Caco-2 (cell line): ENCODE results near the gene ENTR1. TPM values are rescaled to one million over a fixed set of nuclear protein-coding genes. Genes with fewer than 3 reads are reported as not detected.

Experiments used
- BruUV-seq: library from RNA; stranded (reverse); fragments of 400-500 nt; replicated peaks from 2 replicates; lab custom pipeline; 2021; lab: Mats Ljungman, UMichigan
- CTCF ChIA-PET: fragments of 300-600 bp; sonication (Branson Sonifier 250); formaldehyde crosslinking; loops from one replicate; lab custom pipeline; 2022; ENCODE audit warnings: antibody characterized with exemption; lab: Charles Lee
- POLR2A ChIA-PET: fragments of 300-600 bp; sonication (Branson Sonifier 250); formaldehyde crosslinking; loops from one replicate; lab custom pipeline; 2022; ENCODE audit warnings: antibody characterized with exemption; lab: Charles Lee
- DNase-seq, 2 experiments: peaks; one replicate each; pipeline versions ENCODE4 v3.0.0 to v3.0.0-alpha.2; 2020 to 2022
- H3K27me3 ChIP-seq: replicated peaks from 2 replicates; pipeline ENCODE4 v1.6.0; 2011; ENCODE audit warnings: low read length; ENCODE audit not compliant: control insufficient read depth, insufficient read depth
- H3K36me3 ChIP-seq: 2 replicates; pipeline ENCODE4 v1.5.1; 2011; ENCODE audit warnings: low read length; ENCODE audit not compliant: control insufficient read depth, insufficient read depth
- H3K4me1 ChIP-seq: fragments of 250-450 bp; sonication (Bioruptor Pico); 2 replicates; pipeline ENCODE4 v1.5.1; 2020; ENCODE audit warnings: mild to moderate bottlenecking
- H3K4me3 ChIP-seq: 2 replicates; pipeline ENCODE4 v1.5.1; 2011; ENCODE audit warnings: low read depth, mild to moderate bottlenecking, control low read depth, low read length
- H3K9me3 ChIP-seq: fragments of 250-450 bp; sonication (Bioruptor Pico); 2 replicates; pipeline ENCODE4 v1.5.1; 2020; ENCODE audit warnings: mild to moderate bottlenecking, moderate library complexity
- H3K27ac Mint-ChIP-seq: one replicate; pipeline ENCODE4 v1.8.0; 2022; ENCODE audit warnings: mixed read lengths; ENCODE audit not compliant: unreplicated experiment
- H3K27me3 Mint-ChIP-seq: one replicate; pipeline ENCODE4 v1.8.0; 2022; ENCODE audit warnings: mixed read lengths; ENCODE audit not compliant: insufficient read depth, unreplicated experiment
- H3K36me3 Mint-ChIP-seq: one replicate; pipeline ENCODE4 v1.8.0; 2022; ENCODE audit warnings: mild to moderate bottlenecking, mixed read lengths; ENCODE audit not compliant: insufficient read depth, unreplicated experiment
- H3K4me1 Mint-ChIP-seq: one replicate; pipeline ENCODE4 v1.8.0; 2022; ENCODE audit warnings: low read depth, mixed read lengths; ENCODE audit not compliant: unreplicated experiment
- H3K4me3 Mint-ChIP-seq: one replicate; pipeline ENCODE4 v1.8.0; 2022; ENCODE audit warnings: mild to moderate bottlenecking, moderate library complexity, mixed read lengths; ENCODE audit not compliant: unreplicated experiment
- H3K9me3 Mint-ChIP-seq: one replicate; pipeline ENCODE4 v1.8.0; 2022; ENCODE audit warnings: mixed read lengths; ENCODE audit not compliant: unreplicated experiment
- intact Hi-C: fragments of 100-400 bp; cut with micrococcal nuclease; formaldehyde crosslinking; loops from one replicate; pipeline ENCODE4 v1.10.0; 2022; ENCODE audit not compliant: unreplicated experiment
- total RNA-seq: library from RNA; stranded (reverse); gene quantifications from 2 replicates; pipeline ENCODE4 v1.2.3, GENCODE V29; 2022
- TF ChIP-seq, protein P1 (sequence below), 2 experiments: fragments of 200-600 bp in 1 of 2; IDR thresholded peaks; 1 replicate in 1 of 2; 2 replicates in 1 of 2; pipeline versions ENCODE4 v1.5.1 to v1.8.0; 2011 to 2022; ENCODE audit warnings: antibody characterized with exemption in 1 of 2, control low read depth in 1 of 2, inconsistent platforms in 1 of 2, low read depth in 1 of 2, low read length in 1 of 2, mild to moderate bottlenecking in 1 of 2, moderate library complexity in 1 of 2; ENCODE audit not compliant: insufficient read depth in 1 of 2, severe bottlenecking in 1 of 2, unreplicated experiment in 1 of 2

The ENTR1 gene
- total RNA-seq, 1 experiment from 2014 or later = 85.2 TPM

DNA sequence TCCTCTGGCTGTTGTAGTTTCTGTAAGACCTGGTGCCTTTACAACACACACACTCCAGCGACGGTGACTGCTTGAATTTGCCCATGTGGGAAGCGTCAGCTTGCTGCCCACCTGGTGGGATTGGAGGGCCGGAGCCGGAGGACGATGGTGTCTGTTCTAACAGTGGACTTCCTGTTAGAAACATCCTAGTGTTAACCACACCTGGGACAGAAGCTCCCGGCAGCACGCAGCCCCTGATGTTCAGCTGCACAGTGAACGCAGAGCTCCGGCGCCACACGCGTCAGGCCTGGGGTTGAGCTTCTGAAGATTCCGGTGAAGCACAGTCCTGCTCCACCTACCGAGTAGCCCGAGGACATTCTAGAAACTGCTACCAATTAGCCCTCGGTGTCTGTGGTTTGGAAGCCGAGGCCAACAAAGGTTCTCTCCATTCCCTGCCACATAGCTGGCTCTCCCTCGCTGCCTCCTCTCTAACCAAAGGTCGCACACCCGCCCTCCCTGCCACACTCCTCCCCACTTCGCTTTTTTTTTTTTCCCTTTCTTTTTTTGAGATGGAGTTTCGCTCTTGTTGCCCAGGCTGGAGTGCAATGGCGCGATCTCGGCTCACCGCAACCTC, 14.4 kb upstream of the ENTR1 start:
- peaks cover 2% of the 10 kb centered on the region; the same call in 1 of the 2 replicates for H3K36me3 ChIP-seq
- H3K9me3 ChIP-seq = no peaks in the 10 kb centered on the region
- Mint-ChIP-seq H3K4me1 (no peaks in the 10 kb centered on the region), H3K27me3 (no peaks in the 10 kb centered on the region), H3K36me3 (peaks cover 83% of the 10 kb centered on the region), H3K27ac (no peak overlapping the region), H3K9me3 (no peaks in the 10 kb centered on the region), H3K4me3 (no peak overlapping the region)
- ChIA-PET POLR2A (no interaction called here), CTCF (no interaction called here)
- DNase-seq = no peak
- intact Hi-C loops = no loop called here
- TF ChIP-seq, protein P1, sequence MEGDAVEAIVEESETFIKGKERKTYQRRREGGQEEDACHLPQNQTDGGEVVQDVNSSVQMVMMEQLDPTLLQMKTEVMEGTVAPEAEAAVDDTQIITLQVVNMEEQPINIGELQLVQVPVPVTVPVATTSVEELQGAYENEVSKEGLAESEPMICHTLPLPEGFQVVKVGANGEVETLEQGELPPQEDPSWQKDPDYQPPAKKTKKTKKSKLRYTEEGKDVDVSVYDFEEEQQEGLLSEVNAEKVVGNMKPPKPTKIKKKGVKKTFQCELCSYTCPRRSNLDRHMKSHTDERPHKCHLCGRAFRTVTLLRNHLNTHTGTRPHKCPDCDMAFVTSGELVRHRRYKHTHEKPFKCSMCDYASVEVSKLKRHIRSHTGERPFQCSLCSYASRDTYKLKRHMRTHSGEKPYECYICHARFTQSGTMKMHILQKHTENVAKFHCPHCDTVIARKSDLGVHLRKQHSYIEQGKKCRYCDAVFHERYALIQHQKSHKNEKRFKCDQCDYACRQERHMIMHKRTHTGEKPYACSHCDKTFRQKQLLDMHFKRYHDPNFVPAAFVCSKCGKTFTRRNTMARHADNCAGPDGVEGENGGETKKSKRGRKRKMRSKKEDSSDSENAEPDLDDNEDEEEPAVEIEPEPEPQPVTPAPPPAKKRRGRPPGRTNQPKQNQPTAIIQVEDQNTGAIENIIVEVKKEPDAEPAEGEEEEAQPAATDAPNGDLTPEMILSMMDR (IDR thresholded peaks at IDR 0.05; ENCODE audit: insufficient read depth in 1 of 2, low read depth in 1 of 2, low read length in 1 of 2, severe bottlenecking in 1 of 2, unreplicated experiment in 1 of 2) = no peak
- no TSS peak for BruUV-seq
- no peaks in the 10 kb centered on the region for H3K4me1 ChIP-seq
- no peaks in the 10 kb centered on the region for H3K27me3 ChIP-seq
- no peak overlapping the region for H3K4me3 ChIP-seq

DNA sequence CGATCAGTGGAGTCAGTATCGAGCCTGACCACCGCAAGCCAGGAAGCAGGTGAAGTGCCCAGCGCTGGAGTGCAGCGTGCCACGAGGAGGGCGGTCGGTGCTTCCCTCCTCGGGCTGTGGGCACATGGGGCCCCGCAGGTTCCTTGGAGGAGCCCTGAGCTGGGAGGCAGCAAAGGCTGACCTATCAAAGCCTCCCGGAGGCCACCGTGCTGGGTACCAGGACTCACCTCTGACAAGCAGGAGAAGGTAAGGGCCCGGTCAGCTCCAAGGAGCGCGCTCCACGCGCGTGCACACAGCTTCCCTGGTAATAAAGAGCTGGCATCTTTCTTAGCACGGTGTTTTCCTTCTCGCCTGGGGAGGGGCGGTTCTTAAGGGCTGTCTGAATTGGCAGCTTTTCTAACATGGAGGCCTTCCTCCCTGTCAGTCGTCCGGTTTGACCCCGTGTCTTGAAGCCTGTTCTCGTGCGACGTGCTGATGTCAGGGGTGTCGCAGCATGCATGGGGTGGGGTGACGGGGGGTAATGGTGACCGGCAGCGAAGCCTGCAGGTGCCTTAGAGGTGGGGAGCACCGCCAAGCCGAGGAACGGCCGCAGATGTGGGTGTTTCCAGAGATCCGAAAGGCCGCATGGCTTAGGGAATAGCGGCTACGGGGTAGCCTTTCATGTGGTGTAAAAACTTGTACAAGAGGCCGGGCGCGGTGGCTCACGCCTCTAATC, 13.2 kb upstream of the ENTR1 start:
- DNase-seq = no peak
- CTCF ChIA-PET = interaction anchor here (0.6 kb wide), 1 partner anchor 22 kb away, joined by 3 read pairs; no protein-coding TSS in a partner anchor
- H3K4me3 Mint-ChIP-seq = no peak overlapping the region
- H3K27me3 Mint-ChIP-seq = no peaks in the 10 kb centered on the region
- Histone ChIP-seq H3K27me3 (no peaks in the 10 kb centered on the region), H3K4me3 (no peak overlapping the region), H3K4me1 (no peaks in the 10 kb centered on the region), H3K36me3 (peaks cover 1% of the 10 kb centered on the region; the same call in 1 of the 2 replicates), H3K9me3 (no peaks in the 10 kb centered on the region)
- no peaks in the 10 kb centered on the region for H3K9me3 Mint-ChIP-seq
- H3K27ac Mint-ChIP-seq = no peak overlapping the region
- peaks cover 86% of the 10 kb centered on the region for H3K36me3 Mint-ChIP-seq
- POLR2A ChIA-PET = no interaction called here
- BruUV-seq = TSS peak; percentile 62
- H3K4me1 Mint-ChIP-seq = no peaks in the 10 kb centered on the region
- intact Hi-C loops = no loop called here
- TF ChIP-seq, protein P1 (IDR thresholded peaks at IDR 0.05; ENCODE audit: insufficient read depth in 1 of 2, low read depth in 1 of 2, low read length in 1 of 2, severe bottlenecking in 1 of 2, unreplicated experiment in 1 of 2) = no peak

DNA sequence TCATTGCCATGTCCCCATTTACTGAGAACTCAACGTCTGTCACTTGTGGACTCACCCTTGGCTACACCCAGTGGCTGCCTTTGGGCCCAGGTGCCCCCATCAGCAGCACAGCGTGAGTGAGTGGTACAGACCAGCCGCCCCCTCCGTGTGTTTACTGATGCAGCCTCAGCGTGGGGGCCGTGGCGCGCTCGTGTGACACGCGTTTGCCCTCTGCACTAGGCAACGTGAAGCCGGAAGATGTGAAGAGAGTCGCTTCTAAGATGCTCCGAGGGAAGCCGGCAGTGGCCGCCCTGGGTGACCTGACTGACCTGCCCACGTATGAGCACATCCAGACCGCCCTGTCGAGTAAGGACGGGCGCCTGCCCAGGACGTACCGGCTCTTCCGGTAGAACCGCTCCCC, 12.5 kb upstream of the ENTR1 start:
- H3K27me3 Mint-ChIP-seq = no peaks in the 10 kb centered on the region
- no peak overlapping the region for H3K4me3 ChIP-seq
- no peaks in the 10 kb centered on the region for H3K9me3 Mint-ChIP-seq
- H3K4me3 Mint-ChIP-seq = no peak overlapping the region
- H3K4me1 ChIP-seq = no peaks in the 10 kb centered on the region
- H3K27ac Mint-ChIP-seq = no peak overlapping the region
- DNase-seq = no peak
- H3K27me3 ChIP-seq = no peaks in the 10 kb centered on the region
- intact Hi-C loops = no loop called here
- BruUV-seq = no TSS peak
- peaks cover 3% of the 10 kb centered on the region; the same call in 1 of the 2 replicates for H3K36me3 ChIP-seq
- H3K4me1 Mint-ChIP-seq = no peaks in the 10 kb centered on the region
- POLR2A ChIA-PET = no interaction called here
- H3K36me3 Mint-ChIP-seq = peaks cover 88% of the 10 kb centered on the region
- CTCF ChIA-PET = interaction anchor here (0.6 kb wide), 1 partner anchor 22 kb away, joined by 3 read pairs; no protein-coding TSS in a partner anchor
- TF ChIP-seq, protein P1 (IDR thresholded peaks at IDR 0.05; ENCODE audit: insufficient read depth in 1 of 2, low read depth in 1 of 2, low read length in 1 of 2, severe bottlenecking in 1 of 2, unreplicated experiment in 1 of 2) = no peak
- no peaks in the 10 kb centered on the region for H3K9me3 ChIP-seq
